GM12878 (cell line): Measurements from ENCODE around the gene SYMPK. TPM values are rescaled to one million over a fixed set of nuclear protein-coding genes. Genes with fewer than 3 reads are reported as not detected.

Experiments
- HDAC2 ChIP-seq: fragments of 200-600 bp; sonication (generic); IDR thresholded peaks from 2 replicates; pipeline ENCODE4 v1.6.1; 2017
- HDGF ChIP-seq: fragments of 450-650 bp; IDR thresholded peaks from 2 replicates; pipeline ENCODE4 v1.6.1; 2016; ENCODE audit warnings: antibody characterized with exemption
- IKZF1 ChIP-seq: fragments of 450-650 bp; conservative IDR thresholded peaks from 2 replicates; pipeline ENCODE4 v1.6.1; 2017; ENCODE audit warnings: antibody characterized with exemption, mild to moderate bottlenecking
- KLF5 ChIP-seq: fragments of 450-650 bp; IDR thresholded peaks from 2 replicates; pipeline ENCODE4 v1.6.1; 2014; ENCODE audit warnings: mild to moderate bottlenecking; ENCODE audit not compliant: partially characterized antibody
- NFYA ChIP-seq: IDR thresholded peaks from 2 replicates; pipeline ENCODE4 v1.6.1; 2011; ENCODE audit warnings: low read depth, mild to moderate bottlenecking, low read length, improper control_type of control experiment, borderline replicate concordance
- PML ChIP-seq: IDR thresholded peaks from 2 replicates; pipeline ENCODE4 v1.6.1; 2012; ENCODE audit warnings: low read length, inconsistent platforms
- POLR2AphosphoS5 ChIP-seq: IDR thresholded peaks from 2 replicates; pipeline ENCODE4 v1.6.1; 2011; ENCODE audit warnings: mild to moderate bottlenecking, low read length, inconsistent platforms
- SUZ12 ChIP-seq: fragments of 200-600 bp; sonication (generic); IDR thresholded peaks from one replicate; pipeline ENCODE4 v1.6.1; 2018; ENCODE audit warnings: antibody characterized with exemption, mild to moderate bottlenecking; ENCODE audit not compliant: unreplicated experiment
- ZNF24 ChIP-seq: fragments of 450-650 bp; IDR thresholded peaks from 2 replicates; pipeline ENCODE4 v1.6.1; 2017; ENCODE audit warnings: antibody characterized with exemption, mild to moderate bottlenecking
- polyA plus RNA-seq, 11 experiments: library from polyadenylated mRNA; depleted of rRNA in 4 of 11; unstranded in 6 of 11; stranded (reverse) in 5 of 11; fragments of >200 nt; fragmentation: Nextera tagmentation in 4 of 11; fragmentation: Illumina TruSeq in 1 of 11; extraction: Ambion mirVana in 4 of 11; extraction: Trizol in 1 of 11; gene quantifications; 1 replicate in 1 of 11; 2 replicates in 10 of 11; pipeline versions ENCODE4 v1.2.1 to v1.2.3, GENCODE V29; 2011 to 2016; ENCODE audit warnings: inconsistent platforms in 2 of 11, missing spikeins in 2 of 11, low read depth in 1 of 11
- total RNA-seq, 4 experiments: library from RNA; depleted of rRNA in 3 of 4; stranded (reverse); fragments of >200 nt in 3 of 4; fragmentation: Illumina TruSeq in 1 of 4; extraction: Trizol in 1 of 4; gene quantifications; 2 replicates each; pipeline versions ENCODE4 v1.2.1 to v1.2.3, GENCODE V29; 2013 to 2021
- TF ChIP-seq, protein P1 (sequence below): fragments of 450-650 bp; formaldehyde crosslinking; IDR thresholded peaks from 2 replicates; pipeline ENCODE4 v1.4.0; 2020; ENCODE audit warnings: mild to moderate bottlenecking, moderate library complexity
- TF ChIP-seq, protein P2 (sequence below): fragments of 450-650 bp; IDR thresholded peaks from 2 replicates; pipeline ENCODE4 v1.6.1; 2014; ENCODE audit warnings: mild to moderate bottlenecking
- TF ChIP-seq, protein P3 (sequence below): fragments of 450-650 bp; conservative IDR thresholded peaks from 2 replicates; pipeline ENCODE4 v1.6.1; 2017; ENCODE audit warnings: mild to moderate bottlenecking, moderate library complexity
- TF ChIP-seq, protein P4 (sequence below): IDR thresholded peaks from 2 replicates; pipeline ENCODE4 v1.6.1; 2012; ENCODE audit warnings: low read length, inconsistent platforms
- TF ChIP-seq, protein P5 (sequence below): IDR thresholded peaks from 2 replicates; pipeline ENCODE4 v1.6.1; 2012; ENCODE audit warnings: improper control_type of control experiment, low read depth, low read length; ENCODE audit not compliant: insufficient replicate concordance

The SYMPK gene
- total and polyA plus RNA-seq, 10 of the 15 experiments (the other 5 are each of a cell fraction or from before 2014, with no cell fraction given): 0.49 to 109 (median 42.5) TPM

DNA sequence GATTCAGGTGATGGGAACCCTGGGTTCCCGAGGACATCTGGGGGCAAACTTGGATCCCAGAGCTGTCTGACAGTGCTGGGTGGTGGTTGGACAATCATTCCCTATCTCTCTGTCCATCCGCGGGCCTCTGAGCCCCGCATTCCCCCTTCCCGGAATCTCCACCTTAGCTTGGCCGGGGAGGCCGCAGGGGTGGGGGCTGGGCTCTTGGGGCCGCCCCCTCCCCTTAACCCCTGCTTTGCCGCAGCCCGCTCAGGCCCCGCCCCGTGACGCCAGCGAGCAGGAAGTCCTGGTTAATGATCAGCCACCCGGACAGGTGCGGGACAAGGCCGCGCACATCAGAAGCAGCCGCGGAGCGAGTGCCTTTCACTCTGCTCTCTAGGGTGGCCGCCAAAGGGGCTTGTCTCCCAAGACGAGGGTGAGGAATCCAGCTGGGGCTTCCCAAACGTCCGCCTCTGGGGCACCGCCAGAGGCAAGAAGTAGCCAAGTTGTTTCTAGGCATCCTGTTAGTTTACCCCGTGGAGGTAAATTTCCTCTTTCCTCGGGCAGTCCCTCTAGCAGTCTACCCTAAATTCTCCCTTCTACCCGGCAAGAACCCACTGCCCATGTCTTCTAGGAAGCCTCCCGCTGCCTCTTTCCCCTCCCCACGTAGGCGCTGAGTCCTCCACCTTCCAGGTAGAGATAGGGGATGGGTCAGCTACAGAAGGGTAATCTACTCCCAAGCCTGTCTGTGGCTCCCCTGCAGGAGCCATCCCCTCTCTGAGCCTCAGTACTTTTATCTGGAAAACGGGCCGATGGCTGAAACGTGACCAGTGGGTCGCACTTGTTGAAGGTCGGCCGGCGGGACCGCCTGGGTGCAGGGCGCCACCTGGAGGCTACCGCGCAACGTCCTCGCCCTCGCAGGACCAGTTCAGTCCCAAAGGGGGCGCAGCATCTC lies 20.0 kb upstream of the SYMPK start (continued):
- TF ChIP-seq, protein P1, sequence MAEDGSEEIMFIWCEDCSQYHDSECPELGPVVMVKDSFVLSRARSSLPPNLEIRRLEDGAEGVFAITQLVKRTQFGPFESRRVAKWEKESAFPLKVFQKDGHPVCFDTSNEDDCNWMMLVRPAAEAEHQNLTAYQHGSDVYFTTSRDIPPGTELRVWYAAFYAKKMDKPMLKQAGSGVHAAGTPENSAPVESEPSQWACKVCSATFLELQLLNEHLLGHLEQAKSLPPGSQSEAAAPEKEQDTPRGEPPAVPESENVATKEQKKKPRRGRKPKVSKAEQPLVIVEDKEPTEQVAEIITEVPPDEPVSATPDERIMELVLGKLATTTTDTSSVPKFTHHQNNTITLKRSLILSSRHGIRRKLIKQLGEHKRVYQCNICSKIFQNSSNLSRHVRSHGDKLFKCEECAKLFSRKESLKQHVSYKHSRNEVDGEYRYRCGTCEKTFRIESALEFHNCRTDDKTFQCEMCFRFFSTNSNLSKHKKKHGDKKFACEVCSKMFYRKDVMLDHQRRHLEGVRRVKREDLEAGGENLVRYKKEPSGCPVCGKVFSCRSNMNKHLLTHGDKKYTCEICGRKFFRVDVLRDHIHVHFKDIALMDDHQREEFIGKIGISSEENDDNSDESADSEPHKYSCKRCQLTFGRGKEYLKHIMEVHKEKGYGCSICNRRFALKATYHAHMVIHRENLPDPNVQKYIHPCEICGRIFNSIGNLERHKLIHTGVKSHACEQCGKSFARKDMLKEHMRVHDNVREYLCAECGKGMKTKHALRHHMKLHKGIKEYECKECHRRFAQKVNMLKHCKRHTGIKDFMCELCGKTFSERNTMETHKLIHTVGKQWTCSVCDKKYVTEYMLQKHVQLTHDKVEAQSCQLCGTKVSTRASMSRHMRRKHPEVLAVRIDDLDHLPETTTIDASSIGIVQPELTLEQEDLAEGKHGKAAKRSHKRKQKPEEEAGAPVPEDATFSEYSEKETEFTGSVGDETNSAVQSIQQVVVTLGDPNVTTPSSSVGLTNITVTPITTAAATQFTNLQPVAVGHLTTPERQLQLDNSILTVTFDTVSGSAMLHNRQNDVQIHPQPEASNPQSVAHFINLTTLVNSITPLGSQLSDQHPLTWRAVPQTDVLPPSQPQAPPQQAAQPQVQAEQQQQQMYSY (CRISPR knock-in tag): no peak
- no peak for TF ChIP-seq NFYA
- TF ChIP-seq, protein P2, sequence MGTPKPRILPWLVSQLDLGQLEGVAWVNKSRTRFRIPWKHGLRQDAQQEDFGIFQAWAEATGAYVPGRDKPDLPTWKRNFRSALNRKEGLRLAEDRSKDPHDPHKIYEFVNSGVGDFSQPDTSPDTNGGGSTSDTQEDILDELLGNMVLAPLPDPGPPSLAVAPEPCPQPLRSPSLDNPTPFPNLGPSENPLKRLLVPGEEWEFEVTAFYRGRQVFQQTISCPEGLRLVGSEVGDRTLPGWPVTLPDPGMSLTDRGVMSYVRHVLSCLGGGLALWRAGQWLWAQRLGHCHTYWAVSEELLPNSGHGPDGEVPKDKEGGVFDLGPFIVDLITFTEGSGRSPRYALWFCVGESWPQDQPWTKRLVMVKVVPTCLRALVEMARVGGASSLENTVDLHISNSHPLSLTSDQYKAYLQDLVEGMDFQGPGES: no peak
- no peak for TF ChIP-seq ZNF24
- TF ChIP-seq HDGF: peak; percentile 11; the same call in 1 of the 2 replicates
- TF ChIP-seq, protein P3, sequence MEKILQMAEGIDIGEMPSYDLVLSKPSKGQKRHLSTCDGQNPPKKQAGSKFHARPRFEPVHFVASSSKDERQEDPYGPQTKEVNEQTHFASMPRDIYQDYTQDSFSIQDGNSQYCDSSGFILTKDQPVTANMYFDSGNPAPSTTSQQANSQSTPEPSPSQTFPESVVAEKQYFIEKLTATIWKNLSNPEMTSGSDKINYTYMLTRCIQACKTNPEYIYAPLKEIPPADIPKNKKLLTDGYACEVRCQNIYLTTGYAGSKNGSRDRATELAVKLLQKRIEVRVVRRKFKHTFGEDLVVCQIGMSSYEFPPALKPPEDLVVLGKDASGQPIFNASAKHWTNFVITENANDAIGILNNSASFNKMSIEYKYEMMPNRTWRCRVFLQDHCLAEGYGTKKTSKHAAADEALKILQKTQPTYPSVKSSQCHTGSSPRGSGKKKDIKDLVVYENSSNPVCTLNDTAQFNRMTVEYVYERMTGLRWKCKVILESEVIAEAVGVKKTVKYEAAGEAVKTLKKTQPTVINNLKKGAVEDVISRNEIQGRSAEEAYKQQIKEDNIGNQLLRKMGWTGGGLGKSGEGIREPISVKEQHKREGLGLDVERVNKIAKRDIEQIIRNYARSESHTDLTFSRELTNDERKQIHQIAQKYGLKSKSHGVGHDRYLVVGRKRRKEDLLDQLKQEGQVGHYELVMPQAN: peak; percentile 79; the same call in 1 of the 2 replicates
- no peak for TF ChIP-seq PML
- TF ChIP-seq POLR2AphosphoS5: peak; percentile 92
- TF ChIP-seq KLF5: peak; percentile 68
- no peak for TF ChIP-seq HDAC2
- TF ChIP-seq, protein P4, sequence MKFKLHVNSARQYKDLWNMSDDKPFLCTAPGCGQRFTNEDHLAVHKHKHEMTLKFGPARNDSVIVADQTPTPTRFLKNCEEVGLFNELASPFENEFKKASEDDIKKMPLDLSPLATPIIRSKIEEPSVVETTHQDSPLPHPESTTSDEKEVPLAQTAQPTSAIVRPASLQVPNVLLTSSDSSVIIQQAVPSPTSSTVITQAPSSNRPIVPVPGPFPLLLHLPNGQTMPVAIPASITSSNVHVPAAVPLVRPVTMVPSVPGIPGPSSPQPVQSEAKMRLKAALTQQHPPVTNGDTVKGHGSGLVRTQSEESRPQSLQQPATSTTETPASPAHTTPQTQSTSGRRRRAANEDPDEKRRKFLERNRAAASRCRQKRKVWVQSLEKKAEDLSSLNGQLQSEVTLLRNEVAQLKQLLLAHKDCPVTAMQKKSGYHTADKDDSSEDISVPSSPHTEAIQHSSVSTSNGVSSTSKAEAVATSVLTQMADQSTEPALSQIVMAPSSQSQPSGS: no peak
- TF ChIP-seq SUZ12: no peak
- peak; percentile 66 for TF ChIP-seq IKZF1
- TF ChIP-seq, protein P5, sequence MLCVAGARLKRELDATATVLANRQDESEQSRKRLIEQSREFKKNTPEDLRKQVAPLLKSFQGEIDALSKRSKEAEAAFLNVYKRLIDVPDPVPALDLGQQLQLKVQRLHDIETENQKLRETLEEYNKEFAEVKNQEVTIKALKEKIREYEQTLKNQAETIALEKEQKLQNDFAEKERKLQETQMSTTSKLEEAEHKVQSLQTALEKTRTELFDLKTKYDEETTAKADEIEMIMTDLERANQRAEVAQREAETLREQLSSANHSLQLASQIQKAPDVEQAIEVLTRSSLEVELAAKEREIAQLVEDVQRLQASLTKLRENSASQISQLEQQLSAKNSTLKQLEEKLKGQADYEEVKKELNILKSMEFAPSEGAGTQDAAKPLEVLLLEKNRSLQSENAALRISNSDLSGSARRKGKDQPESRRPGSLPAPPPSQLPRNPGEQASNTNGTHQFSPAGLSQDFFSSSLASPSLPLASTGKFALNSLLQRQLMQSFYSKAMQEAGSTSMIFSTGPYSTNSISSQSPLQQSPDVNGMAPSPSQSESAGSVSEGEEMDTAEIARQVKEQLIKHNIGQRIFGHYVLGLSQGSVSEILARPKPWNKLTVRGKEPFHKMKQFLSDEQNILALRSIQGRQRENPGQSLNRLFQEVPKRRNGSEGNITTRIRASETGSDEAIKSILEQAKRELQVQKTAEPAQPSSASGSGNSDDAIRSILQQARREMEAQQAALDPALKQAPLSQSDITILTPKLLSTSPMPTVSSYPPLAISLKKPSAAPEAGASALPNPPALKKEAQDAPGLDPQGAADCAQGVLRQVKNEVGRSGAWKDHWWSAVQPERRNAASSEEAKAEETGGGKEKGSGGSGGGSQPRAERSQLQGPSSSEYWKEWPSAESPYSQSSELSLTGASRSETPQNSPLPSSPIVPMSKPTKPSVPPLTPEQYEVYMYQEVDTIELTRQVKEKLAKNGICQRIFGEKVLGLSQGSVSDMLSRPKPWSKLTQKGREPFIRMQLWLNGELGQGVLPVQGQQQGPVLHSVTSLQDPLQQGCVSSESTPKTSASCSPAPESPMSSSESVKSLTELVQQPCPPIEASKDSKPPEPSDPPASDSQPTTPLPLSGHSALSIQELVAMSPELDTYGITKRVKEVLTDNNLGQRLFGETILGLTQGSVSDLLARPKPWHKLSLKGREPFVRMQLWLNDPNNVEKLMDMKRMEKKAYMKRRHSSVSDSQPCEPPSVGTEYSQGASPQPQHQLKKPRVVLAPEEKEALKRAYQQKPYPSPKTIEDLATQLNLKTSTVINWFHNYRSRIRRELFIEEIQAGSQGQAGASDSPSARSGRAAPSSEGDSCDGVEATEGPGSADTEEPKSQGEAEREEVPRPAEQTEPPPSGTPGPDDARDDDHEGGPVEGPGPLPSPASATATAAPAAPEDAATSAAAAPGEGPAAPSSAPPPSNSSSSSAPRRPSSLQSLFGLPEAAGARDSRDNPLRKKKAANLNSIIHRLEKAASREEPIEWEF: no peak
